Neural cell (in vitro differentiated cells): ENCODE results near the gene ATAD1. TPM values are rescaled to one million over a fixed set of nuclear protein-coding genes. Genes with fewer than 3 reads are reported as not detected.

Experiments
- H2AFZ ChIP-seq: fragments of 200-600, 300-800 bp; sonication (generic), shearing (Covaris generic); 2 replicates; pipeline ENCODE4 v1.6.0; 2014; ENCODE audit warnings: low read depth, mild to moderate bottlenecking, antibody characterized with exemption, low read length, moderate library complexity
- H3F3A ChIP-seq: fragments of 200-600 bp; shearing (Covaris generic); 2 replicates; pipeline ENCODE4 v1.6.1; 2016; ENCODE audit warnings: mild to moderate bottlenecking, moderate library complexity, mixed read lengths, antibody characterized with exemption, low read length; ENCODE audit not compliant: insufficient read depth, poor library complexity, severe bottlenecking
- H3K27ac ChIP-seq: fragments of 200-600, 300-800 bp; sonication (generic), shearing (Covaris generic); 2 replicates; pipeline ENCODE4 v1.5.1; 2014; ENCODE audit warnings: mild to moderate bottlenecking, low read length, moderate library complexity
- H3K27me3 ChIP-seq: fragments of 300-800, 200-600 bp; sonication (generic), shearing (Covaris generic); 2 replicates; pipeline ENCODE4 v1.6.0; 2014; ENCODE audit warnings: mild to moderate bottlenecking, low read depth, low read length, moderate library complexity; ENCODE audit not compliant: insufficient read depth
- H3K36me3 ChIP-seq: fragments of 300-800, 200-600 bp; sonication (generic), shearing (Covaris generic); 2 replicates; pipeline ENCODE4 v1.5.1; 2014; ENCODE audit warnings: mild to moderate bottlenecking, antibody characterized with exemption, low read length, moderate library complexity; ENCODE audit not compliant: insufficient read depth
- H3K4me2 ChIP-seq: fragments of 300-800, 200-600 bp; sonication (generic), shearing (Covaris generic); 2 replicates; pipeline ENCODE4 v1.6.0; 2014; ENCODE audit warnings: mild to moderate bottlenecking, low read length
- H3K4me3 ChIP-seq: fragments of 300-800, 200-600 bp; sonication (generic), shearing (Covaris generic); 2 replicates; pipeline ENCODE4 v1.5.1; 2014; ENCODE audit warnings: mild to moderate bottlenecking, low read length, moderate library complexity
- H3K79me2 ChIP-seq: fragments of 200-600 bp; shearing (Covaris generic); replicated peaks from 2 replicates; pipeline ENCODE4 v1.6.0; 2014; ENCODE audit warnings: mild to moderate bottlenecking, low read length, moderate library complexity; ENCODE audit not compliant: insufficient read depth
- H3K9ac ChIP-seq: fragments of 300-800, 200-600 bp; sonication (generic), shearing (Covaris generic); 2 replicates; pipeline ENCODE4 v1.6.1; 2016; ENCODE audit warnings: mild to moderate bottlenecking, low read length, mixed read lengths
- H3K9me2 ChIP-seq: fragments of 200-600 bp; shearing (Covaris generic); 2 replicates; pipeline ENCODE4 v1.6.1; 2016; ENCODE audit warnings: mild to moderate bottlenecking, low read length, mixed read lengths; ENCODE audit not compliant: insufficient read depth
- H3K9me3 ChIP-seq: fragments of 200-600, 300-800 bp; sonication (generic), shearing (Covaris generic); 2 replicates; pipeline ENCODE4 v1.6.1; 2016; ENCODE audit warnings: mild to moderate bottlenecking, mixed run types, low read length, moderate library complexity, mixed read lengths
- H4K20me1 ChIP-seq: fragments of 200-600 bp; shearing (Covaris generic); 2 replicates; pipeline ENCODE4 v1.6.1; 2016; ENCODE audit warnings: mild to moderate bottlenecking, mixed run types; ENCODE audit not compliant: insufficient read depth
- CTCF ChIP-seq: fragments of 450-650 bp; IDR thresholded peaks from 2 replicates; pipeline ENCODE4 v1.5.1; 2014; ENCODE audit warnings: antibody characterized with exemption, mild to moderate bottlenecking, moderate library complexity; ENCODE audit not compliant: poor library complexity, severe bottlenecking
- EP300 ChIP-seq: fragments of 450-650 bp; conservative IDR thresholded peaks from 2 replicates; pipeline ENCODE4 v1.6.1; 2014; ENCODE audit warnings: antibody characterized with exemption, mild to moderate bottlenecking, moderate library complexity; ENCODE audit not compliant: poor library complexity, severe bottlenecking
- EZH2 ChIP-seq: fragments of 200-600, 300-800 bp; shearing (Covaris generic), sonication (generic); IDR thresholded peaks from 2 replicates; pipeline ENCODE4 v1.6.1; 2014; ENCODE audit warnings: antibody characterized with exemption, low read length, borderline replicate concordance, mild to moderate bottlenecking; ENCODE audit not compliant: insufficient read depth, poor library complexity, severe bottlenecking
- MXI1 ChIP-seq: fragments of 450-650 bp; conservative IDR thresholded peaks from 2 replicates; pipeline ENCODE4 v1.6.1; 2014; ENCODE audit warnings: antibody characterized with exemption, mild to moderate bottlenecking; ENCODE audit not compliant: poor library complexity, severe bottlenecking
- POLR2AphosphoS5 ChIP-seq: IDR thresholded peaks from 2 replicates; pipeline ENCODE4 v1.6.1; 2012
- RAD21 ChIP-seq: fragments of 450-650 bp; conservative IDR thresholded peaks from 2 replicates; pipeline ENCODE4 v1.6.1; 2014; ENCODE audit warnings: antibody characterized with exemption, mild to moderate bottlenecking, moderate library complexity
- SMC3 ChIP-seq: fragments of 450-650 bp; conservative IDR thresholded peaks from 2 replicates; pipeline ENCODE4 v1.6.1; 2014; ENCODE audit warnings: antibody characterized with exemption, mild to moderate bottlenecking, moderate library complexity; ENCODE audit not compliant: poor library complexity
- TAF1 ChIP-seq: IDR thresholded peaks from 2 replicates; pipeline ENCODE4 v1.6.1; 2012; ENCODE audit warnings: low read depth
- polyA plus RNA-seq: library from polyadenylated mRNA; depleted of rRNA; stranded (reverse); fragments of >200 nt; gene quantifications from 2 replicates; pipeline ENCODE4 v1.2.3, GENCODE V29; 2014
- TF ChIP-seq, protein P1 (sequence below): IDR thresholded peaks from 2 replicates; pipeline ENCODE4 v1.6.1; 2012; ENCODE audit warnings: borderline replicate concordance

Gene ATAD1
- polyA plus RNA-seq, 1 donor from 2014 or later: 165 TPM

DNA sequence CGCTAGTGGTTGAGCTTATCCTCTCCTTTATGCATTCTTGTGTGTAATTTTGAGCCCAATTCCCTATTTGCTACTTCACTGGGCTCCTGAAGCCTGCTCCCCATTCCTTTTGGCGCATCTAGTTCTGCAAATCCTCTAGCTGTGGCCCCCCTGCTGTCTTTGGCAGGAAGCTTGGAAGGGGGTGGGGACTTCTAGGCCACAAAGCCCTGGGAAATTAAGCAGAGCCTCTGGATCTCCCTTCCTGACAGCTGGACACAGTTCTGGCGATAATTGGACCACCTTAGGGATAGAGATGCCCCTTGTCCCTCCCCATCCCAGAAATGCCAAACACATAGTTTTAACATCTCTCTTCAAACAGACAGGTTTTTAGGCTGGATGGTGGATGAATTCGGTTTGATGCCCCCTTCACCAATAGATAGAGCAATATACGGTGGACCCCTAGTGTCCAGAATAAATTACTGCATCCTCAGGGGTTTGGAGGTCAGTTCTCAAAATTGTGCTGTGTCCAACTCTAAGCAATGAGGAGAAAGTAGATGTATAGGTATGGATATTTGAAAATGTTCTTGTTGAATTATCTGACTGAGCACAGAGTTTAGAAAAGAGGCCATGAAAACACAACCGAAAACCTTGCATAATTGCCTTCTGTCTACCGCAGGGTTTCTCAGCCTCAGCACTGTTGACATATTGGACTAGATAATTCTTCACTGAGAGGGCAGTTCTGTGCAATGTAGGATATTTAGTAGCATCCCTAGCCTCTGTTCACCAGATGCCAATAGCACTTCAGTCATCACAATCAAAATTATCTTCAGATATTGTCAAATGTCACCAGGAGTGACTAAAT lies 82.8 kb downstream of the ATAD1 start:
- Histone ChIP-seq H4K20me1 (no peaks in the 10 kb centered on the region), H3K4me2 (no peak overlapping the region), H3K9me2 (no peaks in the 10 kb centered on the region), H3K27me3 (no peaks in the 10 kb centered on the region), H3K36me3 (no peaks in the 10 kb centered on the region), H3F3A (no peaks in the 10 kb centered on the region), H3K79me2 (no peaks in the 10 kb centered on the region), H3K9ac (no peak overlapping the region), H2AFZ (no peak overlapping the region), H3K4me3 (no peak overlapping the region), H3K27ac (no peak overlapping the region), H3K9me3 (no peaks in the 10 kb centered on the region)
- peak; percentile 63 for TF ChIP-seq RAD21
- TF ChIP-seq, protein P1, sequence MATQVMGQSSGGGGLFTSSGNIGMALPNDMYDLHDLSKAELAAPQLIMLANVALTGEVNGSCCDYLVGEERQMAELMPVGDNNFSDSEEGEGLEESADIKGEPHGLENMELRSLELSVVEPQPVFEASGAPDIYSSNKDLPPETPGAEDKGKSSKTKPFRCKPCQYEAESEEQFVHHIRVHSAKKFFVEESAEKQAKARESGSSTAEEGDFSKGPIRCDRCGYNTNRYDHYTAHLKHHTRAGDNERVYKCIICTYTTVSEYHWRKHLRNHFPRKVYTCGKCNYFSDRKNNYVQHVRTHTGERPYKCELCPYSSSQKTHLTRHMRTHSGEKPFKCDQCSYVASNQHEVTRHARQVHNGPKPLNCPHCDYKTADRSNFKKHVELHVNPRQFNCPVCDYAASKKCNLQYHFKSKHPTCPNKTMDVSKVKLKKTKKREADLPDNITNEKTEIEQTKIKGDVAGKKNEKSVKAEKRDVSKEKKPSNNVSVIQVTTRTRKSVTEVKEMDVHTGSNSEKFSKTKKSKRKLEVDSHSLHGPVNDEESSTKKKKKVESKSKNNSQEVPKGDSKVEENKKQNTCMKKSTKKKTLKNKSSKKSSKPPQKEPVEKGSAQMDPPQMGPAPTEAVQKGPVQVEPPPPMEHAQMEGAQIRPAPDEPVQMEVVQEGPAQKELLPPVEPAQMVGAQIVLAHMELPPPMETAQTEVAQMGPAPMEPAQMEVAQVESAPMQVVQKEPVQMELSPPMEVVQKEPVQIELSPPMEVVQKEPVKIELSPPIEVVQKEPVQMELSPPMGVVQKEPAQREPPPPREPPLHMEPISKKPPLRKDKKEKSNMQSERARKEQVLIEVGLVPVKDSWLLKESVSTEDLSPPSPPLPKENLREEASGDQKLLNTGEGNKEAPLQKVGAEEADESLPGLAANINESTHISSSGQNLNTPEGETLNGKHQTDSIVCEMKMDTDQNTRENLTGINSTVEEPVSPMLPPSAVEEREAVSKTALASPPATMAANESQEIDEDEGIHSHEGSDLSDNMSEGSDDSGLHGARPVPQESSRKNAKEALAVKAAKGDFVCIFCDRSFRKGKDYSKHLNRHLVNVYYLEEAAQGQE: no peak
- TF ChIP-seq POLR2AphosphoS5: no peak
- TF ChIP-seq EZH2: no peak
- no peak for TF ChIP-seq TAF1
- TF ChIP-seq CTCF: peak; percentile 65
- peak; percentile 61 for TF ChIP-seq SMC3
- TF ChIP-seq MXI1: no peak

DNA sequence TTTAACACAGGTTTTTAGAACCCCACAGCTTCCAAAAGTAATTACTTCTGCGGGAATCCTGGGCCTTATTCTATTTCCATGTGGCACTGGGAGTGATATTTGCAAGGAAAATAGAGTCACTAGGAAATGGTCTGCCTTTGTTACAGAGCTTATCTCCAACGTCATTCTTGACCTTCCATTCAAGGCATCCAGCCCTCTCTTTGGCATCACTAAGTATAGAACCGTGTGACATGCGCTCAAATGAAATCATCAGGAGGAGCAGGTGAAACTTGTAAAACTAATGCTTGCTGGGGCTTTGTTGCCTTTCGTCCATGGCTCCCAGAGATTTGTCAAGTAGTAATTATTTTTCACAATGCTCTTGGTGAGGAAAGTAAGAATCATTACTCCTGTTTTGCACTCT lies 84.9 kb downstream of the ATAD1 start:
- H3K36me3 ChIP-seq: no peaks in the 10 kb centered on the region
- H3K27me3 ChIP-seq: no peaks in the 10 kb centered on the region
- no peak overlapping the region for H3K4me2 ChIP-seq
- H3K79me2 ChIP-seq: no peaks in the 10 kb centered on the region
- no peaks in the 10 kb centered on the region for H3F3A ChIP-seq
- no peak overlapping the region for H3K4me3 ChIP-seq
- H4K20me1 ChIP-seq: no peaks in the 10 kb centered on the region
- H3K27ac ChIP-seq: no peak overlapping the region
- TF ChIP-seq CTCF (no peak), EZH2 (no peak), MXI1 (no peak), EP300 (no peak), SMC3 (no peak), TAF1 (no peak)
- TF ChIP-seq, protein P1: no peak
- no peak overlapping the region for H3K9ac ChIP-seq
- H2AFZ ChIP-seq: no peak overlapping the region
- H3K9me2 ChIP-seq: no peaks in the 10 kb centered on the region
- H3K9me3 ChIP-seq: no peaks in the 10 kb centered on the region
